ENCODE data around the gene TAF11. TPM values are rescaled to one million over a fixed set of nuclear protein-coding genes. Genes with fewer than 3 reads are reported as not detected.
"Not testable (repeated sequence)": the region's sequence is repeated elsewhere in the genome, so short reads cannot be mapped to it uniquely, and the experiment has no call there.

Gene TAF11
- total RNA-seq, 4 donors from 2014 or later, result 6.4 to 35.1 (median 19.9) TPM

DNA sequence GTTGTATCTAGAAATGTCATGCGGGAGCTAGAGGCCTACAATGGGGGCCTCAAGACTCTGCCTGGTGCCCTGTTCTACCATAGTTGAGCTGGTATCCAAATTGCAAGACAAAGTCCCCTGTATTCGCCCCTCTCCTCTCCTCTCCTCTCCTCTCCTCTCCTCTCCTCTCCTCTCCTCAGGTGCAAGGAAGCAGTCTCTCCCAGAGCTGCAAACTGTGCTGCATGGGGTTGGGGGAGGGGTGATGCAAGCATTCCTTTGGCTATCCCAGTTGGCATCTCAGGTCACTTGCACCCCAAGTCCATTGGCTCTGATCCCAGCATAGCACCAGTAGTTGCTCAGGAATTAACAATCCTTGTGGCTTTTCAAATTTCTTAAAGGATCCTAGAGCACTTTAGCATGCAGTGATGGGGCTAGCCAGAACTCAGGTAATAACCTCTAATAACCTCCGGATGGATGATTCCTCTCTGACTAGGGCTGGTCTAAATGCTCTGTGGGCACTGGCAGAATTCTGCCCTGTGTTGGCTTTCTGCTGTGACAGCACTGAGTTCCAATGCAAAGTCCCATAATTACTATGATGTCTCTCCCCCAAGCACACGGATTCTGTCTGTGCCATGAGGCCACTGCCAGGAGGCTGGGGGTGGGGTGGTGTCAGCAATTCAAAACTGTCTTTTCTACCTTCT is 35.3 kb downstream of the TAF11 start:
- peaks cover 0 to 33% (median 11%) of the 10 kb centered on the region in 4 donors for H3K36me3 ChIP-seq
- no peaks in the 10 kb centered on the region for H3K27me3 ChIP-seq
- no peak overlapping the region for H3K27ac ChIP-seq
- no peaks in the 10 kb centered on the region for H3K9me3 ChIP-seq
- no peaks in the 10 kb centered on the region for H3K4me1 ChIP-seq
- TF ChIP-seq, protein P1, sequence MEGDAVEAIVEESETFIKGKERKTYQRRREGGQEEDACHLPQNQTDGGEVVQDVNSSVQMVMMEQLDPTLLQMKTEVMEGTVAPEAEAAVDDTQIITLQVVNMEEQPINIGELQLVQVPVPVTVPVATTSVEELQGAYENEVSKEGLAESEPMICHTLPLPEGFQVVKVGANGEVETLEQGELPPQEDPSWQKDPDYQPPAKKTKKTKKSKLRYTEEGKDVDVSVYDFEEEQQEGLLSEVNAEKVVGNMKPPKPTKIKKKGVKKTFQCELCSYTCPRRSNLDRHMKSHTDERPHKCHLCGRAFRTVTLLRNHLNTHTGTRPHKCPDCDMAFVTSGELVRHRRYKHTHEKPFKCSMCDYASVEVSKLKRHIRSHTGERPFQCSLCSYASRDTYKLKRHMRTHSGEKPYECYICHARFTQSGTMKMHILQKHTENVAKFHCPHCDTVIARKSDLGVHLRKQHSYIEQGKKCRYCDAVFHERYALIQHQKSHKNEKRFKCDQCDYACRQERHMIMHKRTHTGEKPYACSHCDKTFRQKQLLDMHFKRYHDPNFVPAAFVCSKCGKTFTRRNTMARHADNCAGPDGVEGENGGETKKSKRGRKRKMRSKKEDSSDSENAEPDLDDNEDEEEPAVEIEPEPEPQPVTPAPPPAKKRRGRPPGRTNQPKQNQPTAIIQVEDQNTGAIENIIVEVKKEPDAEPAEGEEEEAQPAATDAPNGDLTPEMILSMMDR (IDR thresholded peaks at IDR 0.05), result no peak
- TF ChIP-seq EP300 (IDR thresholded peaks at IDR 0.05; ENCODE audit: low read depth), result no peak
- TF ChIP-seq POLR2AphosphoS5 (IDR thresholded peaks at IDR 0.05), result no peak
- no peak for TF ChIP-seq POLR2A (IDR thresholded peaks at IDR 0.05)
- intact Hi-C loops (cut with DNase I; ENCODE audit: low total_unique reads), result no loop called here
- 90% methylated on average over 4 of the region's 4 CpGs; no CpG with 5 or more reads in 1 of the 2 donors for WGBS, 2 donors (ENCODE audit: low coverage in 1 of 2)
- in situ Hi-C loops (cut with MboI; ENCODE audit: low pct_ligation_motif_present in 1 of 4, low pct_unique_long_range_greater_than_20kb in 1 of 4, low sequenced_read_pairs in 3 of 4), result no loop called here
- no peak overlapping the region for H3K4me3 ChIP-seq
- DNase-seq, result no peak

DNA sequence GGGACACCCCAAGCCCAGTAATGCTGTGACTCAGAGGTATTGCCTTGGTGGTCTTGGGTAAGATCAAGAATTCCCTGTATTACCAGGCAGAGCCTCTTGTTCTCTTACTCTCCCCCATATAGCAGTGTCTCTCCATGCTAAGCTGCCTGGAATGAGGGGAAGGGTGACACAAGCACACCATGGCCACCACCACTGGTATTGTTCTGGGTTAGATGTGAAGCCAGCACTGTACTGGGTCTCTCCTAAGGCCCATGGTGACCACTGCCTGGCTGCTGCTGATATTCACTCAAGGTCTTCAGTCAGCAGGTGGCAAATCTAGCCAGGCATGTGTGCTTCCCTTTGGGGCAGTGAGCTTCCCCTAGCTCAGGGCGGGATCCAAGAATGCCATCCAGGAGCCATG is 36.5 kb downstream of the TAF11 start:
- no peak overlapping the region for H3K27ac ChIP-seq
- no peak for DNase-seq
- intact Hi-C loops (cut with DNase I; ENCODE audit: low total_unique reads), result no loop called here
- no peaks in the 10 kb centered on the region for H3K4me1 ChIP-seq
- TF ChIP-seq, protein P1 (IDR thresholded peaks at IDR 0.05), result no peak
- TF ChIP-seq EP300 (IDR thresholded peaks at IDR 0.05; ENCODE audit: low read depth), result no peak
- TF ChIP-seq POLR2AphosphoS5 (IDR thresholded peaks at IDR 0.05), result no peak
- no peak for TF ChIP-seq POLR2A (IDR thresholded peaks at IDR 0.05)
- in situ Hi-C loops (cut with MboI; ENCODE audit: low pct_ligation_motif_present in 1 of 4, low pct_unique_long_range_greater_than_20kb in 1 of 4, low sequenced_read_pairs in 3 of 4), result no loop called here
- H3K9me3 ChIP-seq, result no peaks in the 10 kb centered on the region
- H3K36me3 ChIP-seq, result peaks cover 0 to 21% (median 7%) of the 10 kb centered on the region in 4 donors
- 100% methylated on average over 1 of the region's 1 CpG; no CpG with 5 or more reads in 1 of the 2 donors for WGBS, 2 donors (ENCODE audit: low coverage in 1 of 2)
- no peaks in the 10 kb centered on the region for H3K27me3 ChIP-seq
- no peak overlapping the region for H3K4me3 ChIP-seq

DNA sequence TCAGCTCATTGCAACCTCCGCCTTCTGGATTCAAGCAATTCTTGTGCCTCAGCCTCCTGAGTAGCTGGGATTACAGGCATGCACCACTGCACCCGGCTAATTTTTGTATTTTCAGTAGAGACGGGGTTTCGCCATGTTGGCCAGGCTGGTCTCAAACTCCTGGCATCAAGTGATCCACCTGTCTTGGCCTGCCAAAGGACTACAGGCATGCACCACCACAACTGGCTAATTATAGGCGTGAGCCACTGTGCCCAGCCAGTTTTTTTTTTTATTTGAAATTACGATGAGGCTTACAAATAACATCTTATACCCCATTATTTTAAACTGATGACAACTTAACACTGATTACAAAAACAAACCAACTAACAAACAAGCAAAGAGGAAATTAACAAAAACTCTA is 38.8 kb downstream of the TAF11 start:
- DNase-seq; H3K4me1 ChIP-seq; H3K4me3 ChIP-seq; in situ Hi-C loops (cut with MboI; ENCODE audit: low pct_ligation_motif_present in 1 of 4, low pct_unique_long_range_greater_than_20kb in 1 of 4, low sequenced_read_pairs in 3 of 4); intact Hi-C loops (cut with DNase I; ENCODE audit: low total_unique reads); H3K27me3 ChIP-seq; H3K27ac ChIP-seq; H3K9me3 ChIP-seq: not testable (repeated sequence)
- 97 to 98% methylated on average over 4 to 6 of the region's 6 CpGs for WGBS, 2 donors (ENCODE audit: low coverage in 1 of 2)
- peaks cover 0 to 10% (median 2%) of the 10 kb centered on the region in 4 donors for H3K36me3 ChIP-seq

DNA sequence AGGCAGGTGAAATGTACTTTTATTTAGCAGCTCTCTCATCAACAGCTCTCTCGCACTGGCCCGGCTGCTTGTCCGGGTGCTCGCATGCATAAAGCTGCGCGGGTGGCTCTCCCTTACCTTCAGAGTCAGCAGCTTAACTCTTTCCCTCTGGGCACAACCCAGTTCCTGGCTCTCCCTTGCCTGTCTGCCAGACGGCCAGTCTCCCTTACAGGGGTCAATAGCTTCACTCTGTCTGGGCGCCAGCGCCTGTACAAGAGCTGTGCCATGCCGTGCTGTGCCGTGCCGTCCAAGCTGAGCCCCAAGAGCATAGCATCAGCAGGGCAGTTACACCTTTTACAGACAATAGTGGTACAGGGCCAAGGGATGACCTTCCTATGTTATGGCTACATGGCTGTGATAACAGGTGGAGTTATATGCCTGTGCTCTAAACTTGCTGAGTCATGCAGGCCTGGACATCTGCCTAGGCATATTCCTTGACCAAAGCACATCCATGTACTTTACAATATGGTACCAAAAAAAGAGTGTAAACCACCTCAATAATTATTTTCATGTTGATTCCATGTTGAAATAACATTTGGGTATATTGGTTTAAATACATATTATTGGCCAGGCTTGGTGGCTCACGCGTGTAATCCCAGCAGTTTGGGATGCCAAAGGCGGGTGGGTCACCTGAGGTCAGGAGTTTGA is 48.0 kb downstream of the TAF11 start:
- Histone ChIP-seq H3K9me3 (no peaks in the 10 kb centered on the region), H3K36me3 (peaks cover 0 to 8% (median 4%) of the 10 kb centered on the region in 4 donors)
- WGBS, 2 donors (ENCODE audit: low coverage in 1 of 2), result 88 to 97% methylated on average over 3 to 15 of the region's 15 CpGs

More for the DNA sequence above, 48.0 kb downstream of the TAF11 start:
- Histone ChIP-seq H3K27ac (no peak overlapping the region), H3K4me1 (no peaks in the 10 kb centered on the region), H3K27me3 (no peaks in the 10 kb centered on the region), H3K4me3 (no peak overlapping the region)
- intact Hi-C loops (cut with DNase I; ENCODE audit: low total_unique reads) (no loop called here), in situ Hi-C loops (cut with MboI; ENCODE audit: low pct_ligation_motif_present in 1 of 4, low pct_unique_long_range_greater_than_20kb in 1 of 4, low sequenced_read_pairs in 3 of 4) (no loop called here)
- TF ChIP-seq POLR2AphosphoS5 (IDR thresholded peaks at IDR 0.05) (no peak), POLR2A (IDR thresholded peaks at IDR 0.05) (no peak), EP300 (IDR thresholded peaks at IDR 0.05; ENCODE audit: low read depth) (no peak)
- TF ChIP-seq, protein P1 (IDR thresholded peaks at IDR 0.05), result no peak
- DNase-seq, result no peak

All from transverse colon (tissue), 4 donors.